Measurements from ENCODE around the gene LOC128125822.

Gene LOC128125822

DNA sequence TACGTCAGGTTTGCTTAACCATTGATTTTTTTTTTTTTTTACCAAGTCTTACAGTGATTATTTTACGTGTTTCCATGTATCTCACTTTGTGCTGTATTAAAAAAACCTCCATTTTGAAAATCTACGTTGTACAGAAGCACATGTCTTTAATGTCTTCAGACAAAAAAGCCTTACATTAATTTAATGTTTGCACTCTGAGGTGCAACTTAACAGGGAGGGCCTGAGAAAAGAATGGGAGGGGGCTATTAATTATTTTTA, 8.4 kb downstream of the LOC128125822 start:
- Histone ChIP-seq H3K4me2 (ENCODE audit: low read depth, low read length) (no peak overlapping the region), H3K9me3 (ENCODE audit: control insufficient read depth, insufficient read depth, low read length) (no peaks in the 10 kb centered on the region), H4K5ac (ENCODE audit: low read depth, low read length) (no peak overlapping the region), H2BK120ac (ENCODE audit: low read depth, low read length) (no peak overlapping the region), H3K14ac (replicated peaks; ENCODE audit: low read depth, low read length) (no peak overlapping the region), H2AFZ (replicated peaks; ENCODE audit: low read length, poor library complexity) (no peak overlapping the region), H3K79me1 (ENCODE audit: low read depth in 1 of 2, low read length in 2 of 2) (peaks cover 11% of the 10 kb centered on the region in 2 experiments), H2BK20ac (ENCODE audit: low read depth, low read length) (no peak overlapping the region), H2AK5ac (ENCODE audit: low read depth, low read length) (no peak overlapping the region), H3K27me3 (ENCODE audit: control insufficient read depth, insufficient read depth, low read length) (no peaks in the 10 kb centered on the region), H3K4me1 (ENCODE audit: control insufficient read depth, insufficient read depth, low read length) (no peaks in the 10 kb centered on the region), H2BK5ac (ENCODE audit: low read depth, low read length, poor library complexity, severe bottlenecking) (no peak overlapping the region), H3K9ac (ENCODE audit: low read depth, low read length) (no peak overlapping the region), H4K91ac (ENCODE audit: insufficient read depth, low read depth, low read length) (no peak overlapping the region), H2AK9ac (replicated peaks; ENCODE audit: low read depth, low read length, poor library complexity) (no peak overlapping the region), H3K23ac (ENCODE audit: low read depth, low read length) (no peak overlapping the region), H4K8ac (ENCODE audit: low read depth in 2 of 2, low read length in 2 of 2) (no peak overlapping the region), H3K18ac (ENCODE audit: low read depth, low read length) (no peak overlapping the region), H3K9me1 (ENCODE audit: insufficient read depth, low read length) (no peaks in the 10 kb centered on the region), H3K4ac (ENCODE audit: low read depth, low read length) (no peak overlapping the region), H3K4me3 (ENCODE audit: insufficient read depth, low read depth, low read length) (no peak overlapping the region), H2BK15ac (ENCODE audit: low read depth, low read length) (no peak overlapping the region), H3K36me3 (ENCODE audit: control insufficient read depth, insufficient read depth, low read length) (peaks cover 36% of the 10 kb centered on the region), H3K56ac (ENCODE audit: extremely low read depth, insufficient read depth, low read length) (no peak overlapping the region), H3K27ac (ENCODE audit: insufficient read depth, low read length) (no peak overlapping the region), H4K20me1 (ENCODE audit: insufficient read depth, low read length) (peaks cover 19% of the 10 kb centered on the region; the same call in 1 of the 2 replicates)
- ATAC-seq (ENCODE audit: low read depth) (no peak), DNase-seq (no peak)
- intact Hi-C loops (cut with micrococcal nuclease), result no loop called here
- BruUV-seq (replicated peaks), result no TSS peak
- in situ Hi-C loops (cut with MboI; ENCODE audit: low sequenced_read_pairs), result no loop called here
- dilution Hi-C loops (cut with HindIII; ENCODE audit: low sequenced_read_pairs, unreplicated experiment), result no loop called here
- TF ChIP-seq SMC3 (IDR thresholded peaks at IDR 0.05; ENCODE audit: low read depth, low read length) (no peak), RAD21 (IDR thresholded peaks at IDR 0.05; ENCODE audit: low read length) (no peak), MAFK (IDR thresholded peaks at IDR 0.05; ENCODE audit: low read depth, low read length) (no peak), RFX5 (IDR thresholded peaks at IDR 0.05; ENCODE audit: low read depth, low read length) (no peak), USF2 (IDR thresholded peaks at IDR 0.05; ENCODE audit: low read depth, low read length) (no peak)
- WGBS, 2 experiments (ENCODE audit: extremely low coverage in 2 of 2, insufficient read length in 1 of 2), result no CpG with 5 or more reads among the region's 3 CpGs
- ChIA-PET POLR2A (ENCODE audit: unreplicated experiment) (no interaction called here), CTCF (no interaction called here)

Measured in IMR-90 (cell line).